ENCODE results near the gene ZFYVE1.
"Not testable (repeated sequence)": the region's sequence is repeated elsewhere in the genome, so short reads cannot be mapped to it uniquely, and the experiment has no call there.

Gene ZFYVE1

GRCh38 chr14:72957213-72957612 is 69.7 kb downstream of the ZFYVE1 start:
- H3K4me2 ChIP-seq = no peak overlapping the region
- H2AFZ ChIP-seq (ENCODE audit: low read depth) = no peak overlapping the region
- H3K36me3 ChIP-seq (ENCODE audit: insufficient read depth) = no peaks in the 10 kb centered on the region
- no peaks in the 10 kb centered on the region for H3K79me2 ChIP-seq (ENCODE audit: insufficient read depth, low read depth)
- H3K27ac ChIP-seq = no peak overlapping the region
- TF ChIP-seq, protein P1, sequence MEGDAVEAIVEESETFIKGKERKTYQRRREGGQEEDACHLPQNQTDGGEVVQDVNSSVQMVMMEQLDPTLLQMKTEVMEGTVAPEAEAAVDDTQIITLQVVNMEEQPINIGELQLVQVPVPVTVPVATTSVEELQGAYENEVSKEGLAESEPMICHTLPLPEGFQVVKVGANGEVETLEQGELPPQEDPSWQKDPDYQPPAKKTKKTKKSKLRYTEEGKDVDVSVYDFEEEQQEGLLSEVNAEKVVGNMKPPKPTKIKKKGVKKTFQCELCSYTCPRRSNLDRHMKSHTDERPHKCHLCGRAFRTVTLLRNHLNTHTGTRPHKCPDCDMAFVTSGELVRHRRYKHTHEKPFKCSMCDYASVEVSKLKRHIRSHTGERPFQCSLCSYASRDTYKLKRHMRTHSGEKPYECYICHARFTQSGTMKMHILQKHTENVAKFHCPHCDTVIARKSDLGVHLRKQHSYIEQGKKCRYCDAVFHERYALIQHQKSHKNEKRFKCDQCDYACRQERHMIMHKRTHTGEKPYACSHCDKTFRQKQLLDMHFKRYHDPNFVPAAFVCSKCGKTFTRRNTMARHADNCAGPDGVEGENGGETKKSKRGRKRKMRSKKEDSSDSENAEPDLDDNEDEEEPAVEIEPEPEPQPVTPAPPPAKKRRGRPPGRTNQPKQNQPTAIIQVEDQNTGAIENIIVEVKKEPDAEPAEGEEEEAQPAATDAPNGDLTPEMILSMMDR (conservative IDR thresholded peaks at IDR 0.05; ENCODE audit: low read depth, low read length) = no peak
- H3K9ac ChIP-seq = no peak overlapping the region
- H3K4me3 ChIP-seq (IDR thresholded peaks at IDR 0.05; ENCODE audit: insufficient read depth, low read depth, low read length) = no peak overlapping the region
- H3K27me3 ChIP-seq (ENCODE audit: insufficient read depth, low read depth) = no peaks in the 10 kb centered on the region
- peaks cover 11% of the 10 kb centered on the region for H3K4me1 ChIP-seq (ENCODE audit: low read depth, poor library complexity, severe bottlenecking)
- no peaks in the 10 kb centered on the region for H4K20me1 ChIP-seq (ENCODE audit: insufficient read depth)

DNA sequence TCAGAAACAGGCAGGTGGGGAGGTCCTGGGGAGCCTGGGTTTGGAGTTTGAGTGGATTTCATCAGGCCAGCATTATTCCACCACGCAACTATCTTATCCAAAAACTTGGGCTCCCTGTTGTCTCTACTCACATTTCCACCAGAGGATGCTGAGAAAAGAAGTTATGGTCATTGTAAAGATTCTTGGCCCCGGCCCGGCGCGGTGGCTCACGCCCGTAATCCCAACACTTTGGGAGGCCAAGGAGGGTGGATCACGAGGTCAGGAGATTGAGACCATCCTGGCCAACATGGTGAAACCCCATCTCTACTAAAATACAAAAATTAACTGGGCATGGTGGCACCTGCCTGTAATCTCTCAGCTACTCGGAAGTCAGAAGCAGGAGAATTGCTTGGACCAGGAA is 70.2 kb downstream of the ZFYVE1 start:
- not testable (repeated sequence) for H4K20me1 ChIP-seq (ENCODE audit: insufficient read depth); H3K27me3 ChIP-seq (ENCODE audit: insufficient read depth, low read depth); H3K27ac ChIP-seq; H3K36me3 ChIP-seq (ENCODE audit: insufficient read depth); H3K4me1 ChIP-seq (ENCODE audit: low read depth, poor library complexity, severe bottlenecking); H3K4me3 ChIP-seq (IDR thresholded peaks at IDR 0.05; ENCODE audit: insufficient read depth, low read depth, low read length); H3K79me2 ChIP-seq (ENCODE audit: insufficient read depth, low read depth); H3K4me2 ChIP-seq; H2AFZ ChIP-seq (ENCODE audit: low read depth); H3K9ac ChIP-seq

GRCh38 chr14:72952171-72952570 is 74.7 kb downstream of the ZFYVE1 start:
- Histone ChIP-seq H4K20me1 (ENCODE audit: insufficient read depth) (no peaks in the 10 kb centered on the region), H3K27ac (no peak overlapping the region), H3K36me3 (ENCODE audit: insufficient read depth) (no peaks in the 10 kb centered on the region), H3K4me1 (ENCODE audit: low read depth, poor library complexity, severe bottlenecking) (peaks cover 27% of the 10 kb centered on the region), H3K4me2 (no peak overlapping the region), H2AFZ (ENCODE audit: low read depth) (no peak overlapping the region), H3K79me2 (ENCODE audit: insufficient read depth, low read depth) (no peaks in the 10 kb centered on the region), H3K9ac (no peak overlapping the region), H3K4me3 (IDR thresholded peaks at IDR 0.05; ENCODE audit: insufficient read depth, low read depth, low read length) (no peak overlapping the region), H3K27me3 (ENCODE audit: insufficient read depth, low read depth) (no peaks in the 10 kb centered on the region)
- TF ChIP-seq, protein P1 (conservative IDR thresholded peaks at IDR 0.05; ENCODE audit: low read depth, low read length) = no peak

GRCh38 chr14:72948481-72949138 is 78.3 kb downstream of the ZFYVE1 start:
- Histone ChIP-seq H3K27ac (no peak overlapping the region), H4K20me1 (ENCODE audit: insufficient read depth) (no peaks in the 10 kb centered on the region), H3K4me3 (IDR thresholded peaks at IDR 0.05; ENCODE audit: insufficient read depth, low read depth, low read length) (no peak overlapping the region), H2AFZ (ENCODE audit: low read depth) (no peak overlapping the region), H3K9ac (no peak overlapping the region), H3K27me3 (ENCODE audit: insufficient read depth, low read depth) (no peaks in the 10 kb centered on the region), H3K79me2 (ENCODE audit: insufficient read depth, low read depth) (no peaks in the 10 kb centered on the region), H3K36me3 (ENCODE audit: insufficient read depth) (no peaks in the 10 kb centered on the region), H3K4me1 (ENCODE audit: low read depth, poor library complexity, severe bottlenecking) (peaks cover 55% of the 10 kb centered on the region), H3K4me2 (no peak overlapping the region)
- TF ChIP-seq, protein P1 (conservative IDR thresholded peaks at IDR 0.05; ENCODE audit: low read depth, low read length) = peak; percentile 83

DNA sequence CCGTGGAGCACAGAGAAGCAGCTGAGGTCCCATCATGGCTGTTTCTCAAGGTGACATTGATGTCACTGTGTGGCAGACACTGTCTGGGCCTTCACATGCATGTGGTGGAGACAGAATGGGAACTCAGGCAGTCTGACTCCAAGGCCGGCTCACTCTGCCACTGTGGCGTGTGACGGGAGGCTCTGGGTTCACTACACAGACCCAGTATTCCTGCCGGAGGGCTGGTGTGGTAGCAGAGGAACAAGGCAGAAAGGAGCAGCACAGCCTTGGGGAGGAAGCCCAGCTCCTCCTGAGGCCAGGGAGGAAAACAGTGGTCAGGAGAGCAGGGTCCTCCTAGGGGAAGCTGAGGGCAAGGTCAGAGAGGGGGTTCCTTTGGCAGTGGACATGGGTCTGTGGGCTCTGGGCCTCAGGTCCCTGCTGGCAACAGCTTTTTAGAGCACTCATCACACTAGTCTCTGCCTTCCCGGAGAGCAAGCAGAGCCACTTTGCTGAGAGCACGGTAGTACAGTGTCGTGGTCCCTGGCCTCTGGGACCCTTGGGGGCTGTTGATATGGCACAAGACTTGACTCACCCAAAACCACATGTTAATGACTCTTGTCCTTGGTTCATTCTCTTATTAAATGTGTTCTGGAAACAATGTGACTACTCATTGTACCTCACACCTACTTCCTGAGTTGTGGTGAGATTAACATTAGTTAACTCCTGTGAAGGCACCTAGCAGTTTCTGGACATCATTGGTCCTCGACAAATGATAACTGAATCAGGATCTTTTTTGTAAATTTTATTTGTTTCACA is 79.3 kb downstream of the ZFYVE1 start:
- Histone ChIP-seq H3K4me2 (no peak overlapping the region), H3K4me3 (IDR thresholded peaks at IDR 0.05; ENCODE audit: insufficient read depth, low read depth, low read length) (no peak overlapping the region), H3K4me1 (ENCODE audit: low read depth, poor library complexity, severe bottlenecking) (peaks cover 65% of the 10 kb centered on the region), H3K27me3 (ENCODE audit: insufficient read depth, low read depth) (no peaks in the 10 kb centered on the region), H3K9ac (no peak overlapping the region), H3K36me3 (ENCODE audit: insufficient read depth) (no peaks in the 10 kb centered on the region), H3K79me2 (ENCODE audit: insufficient read depth, low read depth) (no peaks in the 10 kb centered on the region), H3K27ac (peak overlapping the region; percentile 26; the same call in 1 of the 2 replicates), H4K20me1 (ENCODE audit: insufficient read depth) (no peaks in the 10 kb centered on the region), H2AFZ (ENCODE audit: low read depth) (no peak overlapping the region)
- TF ChIP-seq, protein P1 (conservative IDR thresholded peaks at IDR 0.05; ENCODE audit: low read depth, low read length) = no peak

Data from KMS-11 (cell line).